Astrocyte (in vitro differentiated cells and primary cell): ENCODE results near the gene MTHFS.

Experiments
- CTCF ChIP-seq: IDR thresholded peaks from 2 replicates; pipeline ENCODE4 v1.5.1; 2011; ENCODE audit warnings: low read depth, mild to moderate bottlenecking, inconsistent platforms, low read length, moderate library complexity; ENCODE audit not compliant: insufficient read depth
- EZH2 ChIP-seq: IDR thresholded peaks from 2 replicates; pipeline ENCODE4 v1.6.1; 2012; ENCODE audit warnings: mild to moderate bottlenecking, low read length, inconsistent platforms; ENCODE audit not compliant: insufficient read depth

- TF ChIP-seq CTCF (no peak), EZH2 (no peak)
Measured at GRCh38 chr15:79872358-79873017, 24.3 kb downstream of the MTHFS start.
